Measurements from ENCODE around the gene C10orf90. TPM values are rescaled to one million over a fixed set of nuclear protein-coding genes. Genes with fewer than 3 reads are reported as not detected.

C10orf90 gene
- total and polyA plus RNA-seq, 12 donors, result 0.04 to 0.36 TPM; not detected in 10

GRCh38 chr10:126376956-126377355 is 293.5 kb downstream of the C10orf90 start:
- 90 to 93% methylated on average over 2 of the region's 2 CpGs for WGBS, 2 donors
- intact Hi-C loops (cut with DNase I), result no loop called here

DNA sequence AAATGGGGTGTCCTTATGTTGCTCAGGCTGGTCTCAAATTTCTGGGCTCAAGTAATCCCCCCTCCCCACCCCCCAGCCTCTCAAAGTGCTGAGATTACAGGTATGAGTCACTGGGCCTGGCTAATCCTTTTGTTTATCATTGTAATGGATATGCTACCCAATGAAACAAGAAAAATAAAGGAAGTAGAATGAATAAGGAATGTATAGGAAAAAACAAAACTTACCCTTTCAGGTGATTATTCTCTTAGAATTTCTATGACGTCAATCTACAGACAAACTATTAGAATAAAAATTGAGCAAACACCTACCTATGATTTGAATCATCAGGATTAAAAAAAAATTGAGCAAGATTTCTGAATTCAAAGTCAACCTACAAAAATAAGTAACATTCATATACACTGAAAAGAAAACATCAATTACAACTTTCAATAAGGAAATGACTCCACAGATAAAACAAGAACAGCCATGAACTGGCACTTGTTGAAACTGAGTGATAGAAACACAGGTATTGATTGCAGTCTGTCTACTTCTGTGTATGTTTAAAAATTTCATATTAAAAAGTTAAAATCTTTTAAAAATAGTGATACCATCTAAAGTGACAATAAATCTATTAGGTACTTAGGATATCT is 294.5 kb downstream of the C10orf90 start:
- H3K4me1 ChIP-seq, result no peaks in the 10 kb centered on the region
- 83 to 88% methylated on average over 1 of the region's 1 CpG for WGBS, 2 donors
- peaks cover 0 to 17% (median 0%) of the 10 kb centered on the region in 11 donors for H3K9me3 ChIP-seq
- TF ChIP-seq, protein P1, sequence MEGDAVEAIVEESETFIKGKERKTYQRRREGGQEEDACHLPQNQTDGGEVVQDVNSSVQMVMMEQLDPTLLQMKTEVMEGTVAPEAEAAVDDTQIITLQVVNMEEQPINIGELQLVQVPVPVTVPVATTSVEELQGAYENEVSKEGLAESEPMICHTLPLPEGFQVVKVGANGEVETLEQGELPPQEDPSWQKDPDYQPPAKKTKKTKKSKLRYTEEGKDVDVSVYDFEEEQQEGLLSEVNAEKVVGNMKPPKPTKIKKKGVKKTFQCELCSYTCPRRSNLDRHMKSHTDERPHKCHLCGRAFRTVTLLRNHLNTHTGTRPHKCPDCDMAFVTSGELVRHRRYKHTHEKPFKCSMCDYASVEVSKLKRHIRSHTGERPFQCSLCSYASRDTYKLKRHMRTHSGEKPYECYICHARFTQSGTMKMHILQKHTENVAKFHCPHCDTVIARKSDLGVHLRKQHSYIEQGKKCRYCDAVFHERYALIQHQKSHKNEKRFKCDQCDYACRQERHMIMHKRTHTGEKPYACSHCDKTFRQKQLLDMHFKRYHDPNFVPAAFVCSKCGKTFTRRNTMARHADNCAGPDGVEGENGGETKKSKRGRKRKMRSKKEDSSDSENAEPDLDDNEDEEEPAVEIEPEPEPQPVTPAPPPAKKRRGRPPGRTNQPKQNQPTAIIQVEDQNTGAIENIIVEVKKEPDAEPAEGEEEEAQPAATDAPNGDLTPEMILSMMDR (IDR thresholded peaks at IDR 0.05), result no peak
- ATAC-seq (no peak), DNase-seq (no peak)
- no peaks in the 10 kb centered on the region for H3K36me3 ChIP-seq
- no peak overlapping the region for H3K27ac ChIP-seq
- no peak overlapping the region for H3K4me3 ChIP-seq
- peaks cover 0 to 7% (median 0%) of the 10 kb centered on the region in 7 donors for H3K27me3 ChIP-seq
- intact Hi-C loops (cut with DNase I), result no loop called here

More at GRCh38 chr10:126376956-126377355, 293.5 kb downstream of the C10orf90 start:
- TF ChIP-seq, protein P1 (IDR thresholded peaks at IDR 0.05), result no peak
- H3K9me3 ChIP-seq, result peaks cover 0 to 17% (median 0%) of the 10 kb centered on the region in 11 donors
- no peak for DNase-seq
- H3K36me3 ChIP-seq, result no peaks in the 10 kb centered on the region
- peaks cover 0 to 15% (median 0%) of the 10 kb centered on the region in 7 donors for H3K27me3 ChIP-seq
- no peak overlapping the region for H3K4me3 ChIP-seq
- H3K27ac ChIP-seq, result no peak overlapping the region
- H3K4me1 ChIP-seq, result no peaks in the 10 kb centered on the region
- no peak for ATAC-seq

- no peak overlapping the region for H3K27ac ChIP-seq
- peaks cover 0 to 17% (median 0%) of the 10 kb centered on the region in 11 donors for H3K9me3 ChIP-seq
- intact Hi-C loops (cut with DNase I), result no loop called here
- H3K4me1 ChIP-seq, result no peaks in the 10 kb centered on the region
- no peak for ATAC-seq
- TF ChIP-seq, protein P1 (IDR thresholded peaks at IDR 0.05), result no peak
- no peak for DNase-seq
- H3K27me3 ChIP-seq, result peaks cover 0 to 7% (median 0%) of the 10 kb centered on the region in 7 donors
- no peak overlapping the region for H3K4me3 ChIP-seq
- H3K36me3 ChIP-seq, result no peaks in the 10 kb centered on the region
Measured at GRCh38 chr10:126375299-126375698, 295.2 kb downstream of the C10orf90 start.

Other genes starting within 250 kb of the C10orf90 start
- 10 to 100 TPM; 18.0 to 26.7 (median 21.0) TPM for gene DOCK1, start 234.7 kb upstream of the C10orf90 start, total RNA-seq
- gene DOCK1, start 234.7 kb upstream of the C10orf90 start, polyA plus RNA-seq, result 1 to 10 TPM; 7.8 to 9.1 TPM

All from heart right ventricle (tissue), 16 donors.